Posterior vena cava (tissue), 2 donors: Measurements from ENCODE around the gene MYO6. TPM values are rescaled to one million over a fixed set of nuclear protein-coding genes. Genes with fewer than 3 reads are reported as not detected.

Experiments
- DNase-seq: peaks from one replicate; pipeline ENCODE4 v3.0.0-alpha.2; 2020; ENCODE audit warnings: low spot score
- intact Hi-C, 2 donors: fragments of 100-400 bp; cut with DNase I; formaldehyde crosslinking; loops; one replicate each; pipeline versions ENCODE4 v1.14.1 to v1.14.2; 2022 to 2023
- total RNA-seq, 2 donors: library from RNA; stranded (reverse); fragmentation: NEBNext Ultra II Directional; extraction: Animal tissue kit (Norgen Biotek cat#: 25700); gene quantifications; one replicate each; pipeline ENCODE4 v1.2.1, GENCODE V29; 2021
- donor health status: DM: yes; HTN: yes; CAD: no.
- donor health status: DM: yes; HTN: yes; CAD: no.

The MYO6 gene
- total RNA-seq, 2 donors from 2014 or later: 17.8 to 21.5 TPM

DNA sequence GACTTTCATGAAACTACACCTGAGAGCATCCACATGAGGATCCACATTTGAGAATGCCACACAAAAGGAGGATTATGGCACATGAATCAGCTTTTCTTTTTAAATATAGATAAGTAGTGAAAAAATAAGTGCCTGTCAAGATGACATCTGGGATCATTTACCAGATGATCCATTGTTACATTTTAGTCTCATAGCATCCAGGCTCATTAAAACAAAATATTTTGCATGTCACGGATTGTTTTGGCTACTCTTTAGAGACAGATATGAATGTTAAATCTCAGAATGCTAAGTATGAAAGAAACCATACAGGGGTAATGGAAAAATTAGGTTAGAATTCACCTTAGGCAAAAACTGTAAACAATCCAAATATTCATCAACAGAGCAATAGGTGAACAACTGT lies 66.7 kb downstream of the MYO6 start:
- intact Hi-C loops: no loop called here
- no peak for DNase-seq

DNA sequence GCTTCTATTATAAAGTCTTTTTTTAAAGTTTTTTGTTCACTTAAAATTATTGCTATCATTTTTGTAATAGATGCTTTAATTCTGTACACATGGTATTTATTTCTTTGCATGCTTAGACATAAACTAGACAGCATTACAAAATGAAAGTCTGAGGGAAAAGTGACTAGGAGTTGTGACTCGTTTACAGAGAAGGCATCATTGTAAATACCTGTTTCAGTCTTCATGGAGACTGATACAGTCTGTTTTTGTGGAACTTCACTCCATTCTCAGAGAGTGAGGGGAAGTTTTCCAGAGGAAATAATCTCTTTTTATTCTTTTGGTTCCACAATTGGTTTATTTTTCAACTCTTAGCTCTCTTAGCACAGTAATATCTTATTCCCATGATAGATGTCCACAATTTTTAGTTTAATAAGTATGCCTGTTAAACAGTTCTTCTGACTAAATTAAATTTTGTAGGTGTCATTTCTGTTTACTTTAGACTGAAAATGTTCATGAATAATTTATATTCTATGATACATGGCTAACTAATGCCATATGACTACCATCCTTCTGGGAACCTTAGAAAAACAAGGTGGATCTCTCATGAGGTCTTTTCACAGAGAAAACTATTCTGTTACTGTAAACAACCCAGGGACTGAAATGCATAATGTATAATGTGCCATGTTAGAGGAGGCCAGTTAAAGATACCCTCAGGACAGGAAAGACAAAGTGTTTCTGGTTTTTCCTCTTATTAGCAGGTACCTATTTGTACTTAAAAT lies 69.2 kb downstream of the MYO6 start:
- intact Hi-C loops: no loop called here
- no peak for DNase-seq

DNA sequence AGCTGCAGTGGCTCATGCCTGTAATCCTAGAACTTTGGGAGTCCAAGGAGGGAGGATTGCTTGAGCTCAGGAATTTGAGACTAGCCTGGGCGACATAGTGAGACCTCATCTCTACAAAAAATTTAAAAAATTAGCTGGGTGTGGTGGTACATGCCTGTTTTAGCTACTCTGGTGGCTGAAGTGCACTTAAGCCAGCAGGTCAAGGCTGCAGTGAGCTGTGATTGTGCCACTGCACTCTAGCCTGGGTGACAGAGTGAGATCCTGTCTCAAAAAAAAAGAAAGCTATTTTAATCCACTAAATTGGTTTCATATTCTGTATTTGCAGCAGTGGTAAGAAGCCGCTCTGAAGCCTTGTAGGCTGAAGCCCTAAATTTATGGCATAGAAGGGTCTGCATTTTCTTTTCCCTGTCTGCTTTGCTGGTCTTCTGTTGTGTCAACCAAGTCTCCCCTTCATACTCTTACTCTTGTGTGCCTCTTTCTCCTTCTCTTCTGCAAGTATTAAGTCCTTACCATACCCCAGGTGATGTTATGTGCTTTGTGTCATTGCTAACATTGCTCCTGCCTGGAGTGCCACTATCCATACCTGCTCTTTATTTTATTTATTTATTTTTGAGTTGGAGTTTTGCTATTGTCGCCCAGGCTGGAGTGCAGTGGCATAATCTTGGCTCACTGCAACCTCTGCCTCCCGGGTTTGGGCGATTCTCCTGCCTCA lies 70.9 kb downstream of the MYO6 start:
- no peak for DNase-seq

DNA sequence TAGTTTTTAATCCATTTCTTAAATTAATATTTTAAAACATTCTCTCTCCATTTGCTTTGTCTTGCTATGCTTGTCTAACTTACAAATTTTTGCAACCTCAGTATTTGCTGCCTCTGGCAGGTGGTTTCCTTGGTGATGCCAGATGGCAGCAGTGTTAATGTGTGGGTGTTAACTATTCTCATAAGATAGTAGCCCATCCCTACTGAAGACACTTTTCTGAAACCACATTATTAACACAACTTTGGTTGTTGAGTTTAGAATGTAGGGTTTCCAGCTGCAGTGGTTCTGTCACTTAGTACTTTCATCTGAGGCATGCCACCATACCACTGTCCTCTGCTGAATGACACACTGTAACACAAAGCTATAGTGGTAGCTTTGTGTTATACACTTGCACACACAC lies 75.1 kb downstream of the MYO6 start:
- intact Hi-C loops: no loop called here

More for the DNA sequence above, 70.9 kb downstream of the MYO6 start:
- intact Hi-C loops: no loop called here

DNA sequence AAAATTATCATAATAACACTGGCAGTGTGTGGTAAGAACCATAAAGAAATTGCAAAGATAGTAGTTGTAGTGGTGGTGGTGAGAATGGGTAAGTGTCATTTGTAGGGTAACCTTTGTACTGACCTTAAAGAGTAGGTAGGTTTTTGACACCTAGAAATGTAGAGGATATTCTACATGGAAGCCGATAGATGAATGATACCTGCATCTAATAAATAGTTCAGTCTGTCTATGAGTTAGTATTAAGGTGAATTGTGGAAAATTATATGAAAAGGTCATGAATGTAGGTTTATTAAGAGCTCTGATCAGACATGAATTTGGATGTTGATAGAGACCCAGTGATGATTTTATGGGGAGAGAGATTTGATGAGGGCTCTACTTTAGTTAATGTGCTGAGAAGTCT lies 78.1 kb downstream of the MYO6 start:
- no peak for DNase-seq
- intact Hi-C loops: no loop called here

More for the DNA sequence above, 75.1 kb downstream of the MYO6 start:
- no peak for DNase-seq

DNA sequence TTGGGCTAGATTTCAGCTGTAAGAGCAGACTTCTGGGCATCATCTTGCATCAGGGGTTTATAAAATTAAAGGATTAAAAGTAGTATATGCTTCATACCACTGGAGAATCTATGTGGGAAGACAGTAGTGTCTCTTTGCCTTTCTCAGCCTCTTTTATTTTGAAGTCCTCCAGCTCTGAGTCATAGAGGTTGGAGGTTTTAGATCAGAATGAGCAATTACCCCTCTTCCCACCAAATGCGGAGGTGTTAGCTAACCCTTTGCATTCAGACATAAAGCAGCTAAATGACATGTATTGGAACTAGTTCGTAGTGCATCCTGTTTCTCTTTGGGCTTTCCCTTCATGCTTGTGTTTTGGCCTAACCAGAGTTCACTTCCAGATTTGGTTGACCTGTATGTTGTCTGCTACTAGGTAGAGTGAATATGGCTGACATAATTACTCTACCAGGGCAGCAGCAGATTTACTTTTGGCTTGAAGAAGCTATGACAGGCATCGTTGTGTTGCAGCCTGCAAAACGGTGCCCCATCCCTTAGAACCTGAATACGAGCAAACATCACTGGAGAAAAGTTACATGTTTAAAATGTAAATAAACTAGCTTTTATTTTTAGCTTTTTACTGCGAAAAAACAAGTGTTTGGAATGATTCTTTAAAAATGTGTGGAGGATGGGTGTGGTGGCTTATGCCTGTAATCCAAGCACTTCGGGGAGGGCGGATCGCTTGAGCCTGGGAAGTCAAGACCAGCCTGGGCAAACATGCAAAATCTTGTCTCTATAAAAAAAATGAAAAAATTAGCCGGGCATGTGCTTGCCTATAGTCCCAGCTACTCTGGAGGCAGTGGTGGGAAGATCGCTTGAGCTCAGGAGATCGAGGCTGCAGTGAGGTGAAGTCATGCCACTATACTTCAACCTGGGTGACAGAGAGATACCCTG lies 82.2 kb downstream of the MYO6 start:
- no peak for DNase-seq
- intact Hi-C loops: no loop called here

DNA sequence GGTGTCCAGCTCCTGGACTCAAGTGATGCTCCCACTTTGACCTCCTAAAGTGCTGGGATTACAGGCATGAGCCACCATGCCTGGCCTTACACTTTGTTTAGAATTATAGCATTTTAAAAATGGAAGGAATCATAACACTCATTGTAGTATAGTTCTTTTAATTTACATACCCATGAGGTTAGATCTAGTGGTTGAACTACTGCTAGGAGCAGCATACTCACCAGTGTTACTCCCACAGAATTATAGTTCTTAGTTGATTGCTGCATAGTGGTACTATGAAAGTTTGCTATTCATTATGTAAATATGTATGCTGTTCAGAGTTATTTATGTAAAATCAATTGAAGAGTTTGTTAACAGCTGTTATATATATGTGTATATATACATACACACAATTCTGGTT lies 85.4 kb downstream of the MYO6 start:
- DNase-seq: no peak
- intact Hi-C loops: no loop called here

DNA sequence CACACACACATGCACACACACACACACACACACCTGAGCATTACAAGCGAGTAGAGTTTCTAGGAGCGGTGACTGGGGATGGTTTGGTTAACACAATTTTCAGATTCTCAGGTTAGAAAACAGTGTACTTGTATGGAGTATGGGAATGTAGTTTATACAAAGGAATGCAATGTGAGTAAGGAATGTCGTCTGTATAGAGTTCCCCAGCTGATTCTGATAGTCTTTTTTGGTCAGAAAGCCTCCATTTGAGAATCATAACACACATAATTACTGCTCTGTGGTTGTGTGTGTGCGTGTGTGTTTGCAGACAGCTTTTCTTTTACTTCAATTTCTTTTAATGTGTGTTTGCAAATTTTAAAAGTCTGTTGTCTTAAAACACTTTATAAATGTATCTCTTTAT lies 93.2 kb downstream of the MYO6 start:
- intact Hi-C loops: no loop called here
- no peak for DNase-seq

DNA sequence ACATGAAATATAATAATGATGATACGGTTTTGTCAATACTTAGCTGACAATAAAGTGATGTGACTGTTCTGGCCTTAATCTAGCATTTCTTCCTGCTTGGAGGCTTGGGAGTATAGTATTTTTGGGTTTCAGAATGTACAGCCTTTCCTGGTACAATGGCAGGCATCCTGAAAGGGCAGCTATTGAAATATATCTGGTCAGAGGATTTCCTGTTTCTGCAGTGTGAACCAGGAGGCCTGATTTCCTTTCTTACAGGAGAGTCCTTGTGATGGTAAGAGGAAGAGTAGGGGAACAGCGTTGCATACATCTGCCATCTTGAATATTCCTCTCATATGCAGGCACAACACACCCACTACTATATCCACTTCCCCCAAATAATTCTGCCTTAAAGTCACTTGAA lies 93.7 kb downstream of the MYO6 start:
- intact Hi-C loops: no loop called here

DNA sequence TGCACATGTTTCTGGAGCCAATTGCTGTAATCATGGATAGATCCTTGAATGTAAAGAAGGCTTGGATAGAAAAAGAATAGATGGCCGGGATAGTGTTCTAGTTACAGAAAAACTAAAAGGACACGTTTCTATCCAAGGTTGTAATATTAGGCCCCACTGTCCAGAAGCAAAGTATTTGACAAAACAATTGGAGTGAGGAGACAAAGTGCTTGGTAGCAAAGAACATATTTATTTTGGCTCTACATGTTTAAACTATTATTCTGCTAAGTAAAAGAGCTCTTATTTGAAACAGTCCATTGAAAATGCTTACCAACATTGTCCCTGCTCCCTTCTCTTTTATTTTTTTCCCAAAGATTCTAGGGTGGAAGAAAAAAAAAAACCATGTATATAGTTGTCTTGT lies 94.4 kb downstream of the MYO6 start:
- intact Hi-C loops: no loop called here
- no peak for DNase-seq

More for the DNA sequence above, 93.7 kb downstream of the MYO6 start:
- no peak for DNase-seq

DNA sequence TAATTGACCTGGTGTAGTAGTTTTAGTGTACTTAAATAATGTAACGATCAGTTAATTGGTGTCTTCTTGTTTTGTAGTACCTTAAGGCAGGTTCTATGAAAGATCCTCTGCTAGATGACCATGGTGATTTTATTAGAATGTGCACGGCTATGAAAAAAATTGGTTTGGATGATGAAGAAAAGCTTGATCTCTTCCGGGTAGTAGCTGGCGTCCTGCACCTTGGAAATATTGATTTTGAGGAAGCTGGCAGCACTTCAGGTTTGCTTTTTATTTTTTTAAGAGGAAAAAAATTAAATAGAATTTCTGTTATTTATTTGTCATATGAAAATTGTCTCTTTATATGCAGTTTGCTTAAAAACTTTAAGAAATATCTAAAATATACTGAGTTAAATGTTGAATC lies 99.2 kb downstream of the MYO6 start:
- intact Hi-C loops: no loop called here
- DNase-seq: no peak

DNA sequence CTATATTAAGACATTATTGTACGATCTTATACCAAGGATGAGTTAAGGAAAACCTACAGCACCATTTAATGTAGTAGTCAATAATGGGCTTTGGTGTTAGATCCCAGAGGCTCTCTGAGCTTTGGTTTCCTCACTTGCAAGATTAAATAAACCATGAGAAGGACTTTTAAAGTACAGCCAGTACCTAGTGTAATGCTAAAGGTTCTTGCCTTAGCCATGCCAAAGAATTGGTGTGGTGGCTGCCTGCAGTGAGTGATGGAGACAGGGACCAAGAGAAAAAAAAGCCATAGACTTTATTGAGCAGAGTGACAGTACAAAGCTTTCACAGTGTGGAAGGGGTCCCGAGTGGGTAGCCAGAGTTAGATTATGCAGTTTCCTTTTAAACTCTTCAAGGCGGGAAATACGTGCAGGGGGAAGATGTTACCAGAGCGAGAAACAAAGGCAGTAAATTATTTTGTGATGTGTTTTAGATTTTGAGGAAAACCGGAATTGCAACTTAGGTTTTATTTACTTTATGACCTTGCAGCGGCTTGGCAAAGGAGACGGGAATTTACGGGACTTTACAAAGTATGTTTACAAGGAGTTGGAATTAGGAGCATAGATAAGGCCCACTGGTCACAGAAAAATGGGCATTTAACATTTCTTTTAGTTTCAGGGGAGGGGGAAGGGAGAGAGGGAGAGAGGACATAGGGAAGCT lies 100.4 kb downstream of the MYO6 start:
- intact Hi-C loops: no loop called here
- no peak for DNase-seq

DNA sequence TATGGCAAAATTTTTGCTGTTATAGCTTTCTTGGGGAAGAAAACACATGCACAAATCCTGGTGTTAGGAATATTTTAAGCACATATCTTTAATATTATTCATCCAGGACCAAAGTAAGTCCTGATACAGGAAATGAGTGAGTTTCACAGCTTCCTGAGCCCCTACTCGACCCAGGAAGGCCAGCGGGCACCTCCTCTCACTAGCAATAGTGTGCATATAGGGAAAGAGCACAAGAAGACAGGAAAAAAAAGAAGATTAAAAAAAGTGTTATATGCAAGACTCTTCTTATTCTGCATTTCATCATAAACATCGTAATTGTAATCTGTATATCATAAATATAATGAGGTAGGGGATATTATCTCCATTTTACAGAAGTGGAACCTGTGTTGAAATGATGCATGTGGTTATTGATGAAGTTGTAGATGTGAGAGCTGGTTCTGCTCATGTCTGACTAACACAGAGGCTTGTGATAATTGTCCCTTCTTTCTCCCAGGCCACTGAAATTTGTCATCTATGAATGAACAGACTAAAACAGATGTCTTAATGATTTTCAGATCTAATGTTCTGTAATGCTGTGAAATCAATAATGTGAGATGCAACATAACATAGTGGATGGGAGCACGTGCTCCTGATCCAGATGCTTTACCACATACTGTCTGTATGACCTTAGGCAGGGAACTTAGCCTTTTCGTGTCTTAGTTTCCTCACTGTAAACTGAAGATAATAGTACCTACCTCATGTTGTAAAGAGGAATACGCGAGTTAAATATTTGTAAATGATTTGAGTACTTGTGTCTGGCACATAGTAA lies 101.2 kb downstream of the MYO6 start:
- DNase-seq: no peak
- intact Hi-C loops: no loop called here

DNA sequence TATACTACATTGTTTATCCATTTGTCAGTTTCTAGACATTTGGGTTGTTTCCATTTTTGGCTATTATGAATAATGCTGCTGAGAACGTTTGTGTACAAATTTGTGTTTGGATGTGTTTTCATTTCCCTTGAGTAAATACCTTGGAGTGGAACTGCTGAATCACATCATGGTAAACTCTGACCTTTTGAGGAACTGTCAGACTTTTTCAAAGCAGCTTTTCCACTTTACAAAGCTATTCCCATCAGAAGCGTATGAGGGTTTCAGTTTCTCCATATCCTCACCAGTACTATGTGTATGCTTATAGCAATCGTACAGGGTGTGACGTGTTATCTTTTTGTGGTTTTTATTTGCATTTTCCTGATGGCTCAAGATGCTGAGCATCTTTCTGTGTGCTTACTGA lies 103.7 kb downstream of the MYO6 start:
- DNase-seq: no peak
- intact Hi-C loops: no loop called here

DNA sequence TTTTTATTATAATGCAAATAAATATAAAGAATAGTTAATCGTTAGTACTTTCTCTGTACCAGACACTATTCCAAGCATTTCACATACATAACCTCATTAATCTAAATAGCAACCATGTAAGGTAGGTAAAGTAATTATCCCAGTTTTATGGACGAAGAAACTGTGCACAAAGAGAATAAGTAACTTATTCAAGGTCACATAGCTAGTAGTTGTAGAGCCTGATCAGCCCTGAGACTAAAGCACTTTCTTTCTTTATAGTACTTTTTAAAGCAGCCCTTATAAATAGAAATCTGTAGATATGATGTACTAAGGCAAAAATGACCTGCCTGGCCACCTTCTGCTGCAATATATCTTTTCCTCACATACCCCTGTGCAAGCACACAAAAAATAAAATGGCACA lies 104.8 kb downstream of the MYO6 start:
- intact Hi-C loops: no loop called here
- DNase-seq: no peak

DNA sequence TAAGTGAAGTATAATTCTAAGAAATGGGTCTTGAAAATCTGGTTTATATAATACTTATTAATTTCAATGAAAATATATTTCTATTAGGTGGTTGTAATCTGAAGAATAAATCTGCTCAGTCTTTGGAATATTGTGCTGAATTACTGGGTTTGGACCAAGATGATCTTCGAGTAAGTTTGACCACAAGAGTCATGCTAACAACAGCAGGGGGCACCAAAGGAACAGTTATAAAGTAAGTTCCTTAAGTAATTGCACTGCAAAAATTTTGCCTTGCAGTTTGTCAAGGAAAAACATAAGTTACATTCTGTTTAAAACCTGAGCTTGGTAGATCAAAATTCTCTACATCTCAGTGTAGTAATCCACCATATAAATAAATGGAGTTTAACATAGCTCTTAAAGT lies 106.0 kb downstream of the MYO6 start:
- intact Hi-C loops: no loop called here
- no peak for DNase-seq

DNA sequence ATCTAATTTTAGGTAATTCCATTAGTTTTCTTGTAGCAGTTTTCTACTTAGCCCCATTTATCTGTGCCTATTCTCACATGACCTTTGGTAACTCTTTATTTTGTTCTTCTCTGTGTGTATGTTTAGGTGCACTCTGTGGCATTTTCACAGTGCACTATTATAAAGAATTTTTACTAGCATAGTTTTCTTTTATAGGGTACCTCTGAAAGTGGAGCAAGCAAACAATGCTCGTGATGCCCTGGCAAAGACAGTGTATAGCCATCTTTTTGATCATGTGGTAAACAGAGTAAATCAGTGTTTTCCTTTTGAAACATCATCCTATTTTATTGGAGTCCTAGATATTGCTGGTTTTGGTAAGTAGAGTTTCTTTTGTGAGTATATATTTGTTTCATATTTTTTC lies 107.9 kb downstream of the MYO6 start:
- no peak for DNase-seq
- intact Hi-C loops: loop anchor here in 1 of 2 donors (2.0 kb wide), 1 partner anchor 58 kb away; no protein-coding TSS in a partner anchor

DNA sequence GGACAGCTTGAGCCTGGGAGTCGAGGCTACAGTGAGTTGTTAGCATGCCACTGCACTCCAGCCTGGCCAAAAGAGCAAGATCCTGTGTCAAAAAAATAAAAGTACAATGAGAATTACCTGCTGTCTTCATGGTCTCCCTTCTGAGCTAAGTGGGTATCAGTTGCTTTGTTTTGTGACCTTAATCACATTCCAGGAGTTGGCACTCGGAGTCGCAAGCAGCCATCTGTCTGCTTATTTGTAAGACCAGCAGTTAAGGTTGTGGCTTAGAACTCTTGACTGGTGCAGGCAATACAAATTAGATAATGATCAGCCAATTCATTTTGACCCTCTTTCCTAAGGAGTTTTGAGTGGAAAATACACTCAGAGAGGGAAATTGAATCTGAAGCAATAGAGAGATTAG lies 114.0 kb downstream of the MYO6 start:
- DNase-seq: no peak
- intact Hi-C loops: no loop called here

DNA sequence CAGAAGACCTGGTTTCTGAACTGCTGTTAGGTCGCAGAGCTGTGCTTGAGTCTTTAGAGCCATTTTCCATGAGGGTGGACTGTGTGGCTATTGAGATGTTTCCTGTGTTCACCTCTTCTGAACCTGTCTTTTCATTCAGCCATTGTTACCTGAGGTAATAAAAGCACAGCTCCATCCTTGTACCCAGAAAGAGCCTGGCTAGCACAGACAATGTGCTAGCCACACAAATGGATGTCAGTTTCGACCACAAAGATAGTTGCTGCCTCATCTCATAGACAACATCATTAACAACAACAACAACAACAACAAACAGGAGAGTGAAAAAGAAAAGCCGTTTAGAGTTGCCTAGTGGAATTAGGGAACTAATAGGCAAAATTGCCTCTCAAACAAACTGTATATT lies 114.7 kb downstream of the MYO6 start:
- DNase-seq: no peak
- intact Hi-C loops: no loop called here
